ENCODE data around the gene ROS1.

Gene ROS1

GRCh38 chr6:117411474-117411873 is 14.3 kb downstream of the ROS1 start:
- TF ChIP-seq, protein P1, sequence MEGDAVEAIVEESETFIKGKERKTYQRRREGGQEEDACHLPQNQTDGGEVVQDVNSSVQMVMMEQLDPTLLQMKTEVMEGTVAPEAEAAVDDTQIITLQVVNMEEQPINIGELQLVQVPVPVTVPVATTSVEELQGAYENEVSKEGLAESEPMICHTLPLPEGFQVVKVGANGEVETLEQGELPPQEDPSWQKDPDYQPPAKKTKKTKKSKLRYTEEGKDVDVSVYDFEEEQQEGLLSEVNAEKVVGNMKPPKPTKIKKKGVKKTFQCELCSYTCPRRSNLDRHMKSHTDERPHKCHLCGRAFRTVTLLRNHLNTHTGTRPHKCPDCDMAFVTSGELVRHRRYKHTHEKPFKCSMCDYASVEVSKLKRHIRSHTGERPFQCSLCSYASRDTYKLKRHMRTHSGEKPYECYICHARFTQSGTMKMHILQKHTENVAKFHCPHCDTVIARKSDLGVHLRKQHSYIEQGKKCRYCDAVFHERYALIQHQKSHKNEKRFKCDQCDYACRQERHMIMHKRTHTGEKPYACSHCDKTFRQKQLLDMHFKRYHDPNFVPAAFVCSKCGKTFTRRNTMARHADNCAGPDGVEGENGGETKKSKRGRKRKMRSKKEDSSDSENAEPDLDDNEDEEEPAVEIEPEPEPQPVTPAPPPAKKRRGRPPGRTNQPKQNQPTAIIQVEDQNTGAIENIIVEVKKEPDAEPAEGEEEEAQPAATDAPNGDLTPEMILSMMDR (conservative IDR thresholded peaks at IDR 0.05; ENCODE audit: low read depth, low read length): no peak
- DNase-seq (ENCODE audit: low read depth): no peak
- no peak overlapping the region for H3K4me3 ChIP-seq (ENCODE audit: low read depth, low read length)

DNA sequence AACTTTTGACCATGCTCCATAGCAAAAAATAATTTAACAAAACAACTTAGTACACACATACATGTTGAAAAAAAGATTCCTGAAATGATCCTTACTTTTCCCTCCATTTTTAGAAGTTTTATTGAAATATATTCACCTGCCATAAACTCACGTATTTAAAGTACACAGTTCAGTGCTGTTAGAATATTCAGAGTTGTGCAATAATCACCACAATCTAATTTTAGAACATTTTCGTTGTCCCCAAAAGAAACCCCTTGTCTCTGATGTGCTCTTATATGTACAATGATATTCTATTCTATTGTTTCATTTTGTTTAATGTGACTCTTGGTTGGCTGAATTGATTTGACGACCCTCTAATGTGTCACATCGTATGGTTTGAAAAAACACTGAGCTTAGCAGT is 15.9 kb downstream of the ROS1 start:
- TF ChIP-seq, protein P1 (conservative IDR thresholded peaks at IDR 0.05; ENCODE audit: low read depth, low read length): no peak
- DNase-seq (ENCODE audit: low read depth): no peak
- no peak overlapping the region for H3K4me3 ChIP-seq (ENCODE audit: low read depth, low read length)

GRCh38 chr6:117409420-117409819 is 16.3 kb downstream of the ROS1 start:
- H3K4me3 ChIP-seq (ENCODE audit: low read depth, low read length): no peak overlapping the region
- TF ChIP-seq, protein P1 (conservative IDR thresholded peaks at IDR 0.05; ENCODE audit: low read depth, low read length): no peak
- DNase-seq (ENCODE audit: low read depth): no peak

- H3K4me3 ChIP-seq (ENCODE audit: low read depth, low read length): no peak overlapping the region
- TF ChIP-seq, protein P1 (conservative IDR thresholded peaks at IDR 0.05; ENCODE audit: low read depth, low read length): peak; percentile 68
- DNase-seq (ENCODE audit: low read depth): peak; percentile 48
Measured at GRCh38 chr6:117404548-117404947, 21.2 kb downstream of the ROS1 start.

GRCh38 chr6:117401799-117402198 is 23.9 kb downstream of the ROS1 start:
- H3K4me3 ChIP-seq (ENCODE audit: low read depth, low read length): no peak overlapping the region
- DNase-seq (ENCODE audit: low read depth): no peak
- TF ChIP-seq, protein P1 (conservative IDR thresholded peaks at IDR 0.05; ENCODE audit: low read depth, low read length): no peak

- TF ChIP-seq, protein P1 (conservative IDR thresholded peaks at IDR 0.05; ENCODE audit: low read depth, low read length): peak; percentile 57
- no peak overlapping the region for H3K4me3 ChIP-seq (ENCODE audit: low read depth, low read length)
- DNase-seq (ENCODE audit: low read depth): peak; percentile 41
Measured at GRCh38 chr6:117399924-117400323, 25.8 kb downstream of the ROS1 start.

- TF ChIP-seq, protein P1 (conservative IDR thresholded peaks at IDR 0.05; ENCODE audit: low read depth, low read length): no peak
- H3K4me3 ChIP-seq (ENCODE audit: low read depth, low read length): no peak overlapping the region
- DNase-seq (ENCODE audit: low read depth): no peak
Measured at GRCh38 chr6:117399126-117399525, 26.6 kb downstream of the ROS1 start.

Data from choroid plexus epithelial cell (primary cell).